GM12878 (cell line): Measurements from ENCODE around the gene KLF7. TPM values are rescaled to one million over a fixed set of nuclear protein-coding genes. Genes with fewer than 3 reads are reported as not detected.

ENCODE experiments used
- ATAC-seq: fragments of 200-7000 bp; cut with Tn5 transposase; 3 replicates; pipeline ENCODE4 v1.9.1; 2020; ENCODE audit warnings: mild to moderate bottlenecking, moderate library complexity
- BruUV-seq: library from RNA; stranded (reverse); fragments of 400-500 nt; replicated peaks from 2 replicates; lab custom pipeline; 2021; lab: Mats Ljungman, UMichigan
- CTCF ChIA-PET: fragments of 300-600 bp; sonication (Branson Sonifier 250); formaldehyde crosslinking; extraction: SDS; loops from one replicate; lab custom pipeline; 2021; ENCODE audit warnings: inconsistent platforms; lab: Yijun Ruan, JAX
- POLR2A ChIA-PET: fragments of 350-600 bp; formaldehyde crosslinking; extraction: SDS; loops from one replicate; lab custom pipeline; 2021; ENCODE audit warnings: inconsistent platforms; lab: Charles Lee
- RAD21 ChIA-PET: fragments of 300-600 bp; sonication (Branson Sonifier 250); formaldehyde crosslinking; loops from one replicate; lab custom pipeline; 2023; ENCODE audit warnings: antibody characterized with exemption; ENCODE audit not compliant: unreplicated experiment; lab: Charles Lee
- SMC1A ChIA-PET: fragments of 300-600 bp; sonication (Branson Sonifier 250); formaldehyde crosslinking; loops from one replicate; lab custom pipeline; 2023; ENCODE audit not compliant: unreplicated experiment, uncharacterized antibody; lab: Charles Lee
- DNase-seq: peaks from one replicate; pipeline ENCODE4 v3.0.0-alpha.2; 2011; ENCODE audit warnings: low read depth, low spot score
- FAIRE-seq: peaks from 3 replicates; lab custom pipeline; 2011; peaks lifted over from hg19 to GRCh38; lab: Jason Lieb, UNC
- H2AFZ ChIP-seq: 2 replicates; pipeline ENCODE4 v1.6.0; 2011; ENCODE audit warnings: low read depth, low read length, control low read depth; ENCODE audit not compliant: control insufficient read depth
- H3K27ac ChIP-seq: 2 replicates; pipeline ENCODE4 v1.5.1; 2011; ENCODE audit warnings: control low read depth; ENCODE audit not compliant: control insufficient read depth, insufficient read depth
- H3K27me3 ChIP-seq, 2 experiments: replicated peaks in 1 of 2; 2 replicates each; pipeline versions ENCODE4 v1.6.0 to v1.6.1; 2011; ENCODE audit warnings: low read length in 1 of 2; ENCODE audit not compliant: control insufficient read depth in 2 of 2, insufficient read depth in 2 of 2
- H3K36me3 ChIP-seq, 2 experiments: 2 replicates each; pipeline ENCODE4 v1.5.1; 2011; ENCODE audit warnings: low read length in 1 of 2; ENCODE audit not compliant: control insufficient read depth in 2 of 2, insufficient read depth in 2 of 2
- H3K4me1 ChIP-seq: 2 replicates; pipeline ENCODE4 v1.6.1; 2011; ENCODE audit warnings: mild to moderate bottlenecking, low read length, moderate library complexity, mixed read lengths; ENCODE audit not compliant: control insufficient read depth, insufficient read depth
- H3K4me2 ChIP-seq: 2 replicates; pipeline ENCODE4 v1.6.0; 2011; ENCODE audit warnings: control low read depth; ENCODE audit not compliant: control insufficient read depth, insufficient read depth
- H3K4me3 ChIP-seq: fragments of 200-600 bp; sonication (generic); 2 replicates; pipeline ENCODE4 v1.5.1; 2016
- H3K79me2 ChIP-seq: 2 replicates; pipeline ENCODE4 v1.6.0; 2011; ENCODE audit warnings: low read length; ENCODE audit not compliant: control insufficient read depth, insufficient read depth
- H3K9ac ChIP-seq: 2 replicates; pipeline ENCODE4 v1.8.0; 2011; ENCODE audit warnings: low read length, control low read depth, mixed read lengths; ENCODE audit not compliant: control insufficient read depth, insufficient read depth
- H3K9me3 ChIP-seq: replicated peaks from 3 replicates; pipeline ENCODE4 v1.5.1; 2011; ENCODE audit warnings: mild to moderate bottlenecking, low read length; ENCODE audit not compliant: control insufficient read depth, insufficient read depth
- H4K20me1 ChIP-seq: 2 replicates; pipeline ENCODE4 v1.6.0; 2011; ENCODE audit not compliant: control insufficient read depth, insufficient read depth
- BMI1 ChIP-seq: fragments of 450-650 bp; IDR thresholded peaks from 2 replicates; pipeline ENCODE4 v1.6.1; 2016; ENCODE audit warnings: mild to moderate bottlenecking, moderate library complexity, borderline replicate concordance
- GABPA ChIP-seq: IDR thresholded peaks from 2 replicates; pipeline ENCODE4 v1.6.1; 2014; ENCODE audit warnings: antibody characterized with exemption, low read depth, mild to moderate bottlenecking, inconsistent platforms
- MTA2 ChIP-seq: fragments of 450-650 bp; IDR thresholded peaks from 2 replicates; pipeline ENCODE4 v1.6.1; 2016; ENCODE audit warnings: low read depth, mild to moderate bottlenecking, moderate library complexity
- NR2F1 ChIP-seq: fragments of 450-650 bp; conservative IDR thresholded peaks from 2 replicates; pipeline ENCODE4 v1.6.1; 2017; ENCODE audit warnings: mild to moderate bottlenecking
- POLR2AphosphoS2 ChIP-seq: IDR thresholded peaks from 2 replicates; pipeline ENCODE4 v1.6.1; 2011; ENCODE audit warnings: low read depth, mild to moderate bottlenecking, low read length, improper control_type of control experiment, moderate library complexity
- POLR2AphosphoS5 ChIP-seq: IDR thresholded peaks from 2 replicates; pipeline ENCODE4 v1.6.1; 2011; ENCODE audit warnings: mild to moderate bottlenecking, low read length, inconsistent platforms
- RAD21 ChIP-seq: IDR thresholded peaks from 2 replicates; pipeline ENCODE4 v1.6.1; 2011; ENCODE audit warnings: mild to moderate bottlenecking, low read depth, low read length, moderate library complexity; ENCODE audit not compliant: insufficient read depth
- TCF3 ChIP-seq: IDR thresholded peaks from 2 replicates; pipeline ENCODE4 v1.6.1; 2012; ENCODE audit warnings: low read depth, mild to moderate bottlenecking, low read length, borderline replicate concordance; ENCODE audit not compliant: insufficient read depth
- USF1 ChIP-seq: IDR thresholded peaks from 2 replicates; pipeline ENCODE4 v1.6.1; 2011; ENCODE audit warnings: borderline replicate concordance, low read depth, mild to moderate bottlenecking, moderate library complexity, mixed read lengths, low read length; ENCODE audit not compliant: insufficient read depth; ENCODE audit errors: extremely low read length
- YBX1 ChIP-seq: fragments of 450-650 bp; IDR thresholded peaks from 2 replicates; pipeline ENCODE4 v1.6.1; 2016; ENCODE audit warnings: antibody characterized with exemption
- ZNF384 ChIP-seq: IDR thresholded peaks from 2 replicates; pipeline ENCODE4 v1.6.1; 2012; ENCODE audit warnings: low read depth, mild to moderate bottlenecking, low read length, improper control_type of control experiment, borderline replicate concordance
- ZNF622 ChIP-seq: fragments of 450-650 bp; IDR thresholded peaks from 2 replicates; pipeline ENCODE4 v1.6.1; 2017; ENCODE audit warnings: mild to moderate bottlenecking, inconsistent platforms
- ZNF687 ChIP-seq: fragments of 450-650 bp; IDR thresholded peaks from 2 replicates; pipeline ENCODE4 v1.6.1; 2017; ENCODE audit warnings: mild to moderate bottlenecking, moderate library complexity
- ZSCAN29 ChIP-seq: fragments of 450-650 bp; IDR thresholded peaks from 2 replicates; pipeline ENCODE4 v1.6.1; 2017; ENCODE audit warnings: mild to moderate bottlenecking, moderate library complexity
- WGBS: methylation state at CpG from one replicate; pipeline ENCODE4 v1.1.6; 2016; ENCODE audit warnings: low lambda C conversion rate; ENCODE audit not compliant: insufficient replicate concordance, insufficient coverage; ENCODE audit errors: missing lambda C conversion rate; 5-methylcytosine and 5-hydroxymethylcytosine counted together
- in situ Hi-C: fragments of 300-500 bp; cut with MboI; formaldehyde crosslinking; loops from 9 replicates; pipeline ENCODE4 v1.14.3; 2018; ENCODE audit warnings: mixed read lengths
- intact Hi-C: fragments of 100-400 bp; cut with micrococcal nuclease; formaldehyde crosslinking; loops from one replicate; pipeline ENCODE4 v1.14.2; 2022; ENCODE audit not compliant: unreplicated experiment
- polyA plus RNA-seq, 11 experiments: library from polyadenylated mRNA; depleted of rRNA in 4 of 11; unstranded in 6 of 11; stranded (reverse) in 5 of 11; fragments of >200 nt; fragmentation: Nextera tagmentation in 4 of 11; fragmentation: Illumina TruSeq in 1 of 11; extraction: Ambion mirVana in 4 of 11; extraction: Trizol in 1 of 11; gene quantifications; 1 replicate in 1 of 11; 2 replicates in 10 of 11; pipeline versions ENCODE4 v1.2.1 to v1.2.3, GENCODE V29; 2011 to 2016; ENCODE audit warnings: inconsistent platforms in 2 of 11, missing spikeins in 2 of 11, low read depth in 1 of 11
- total RNA-seq, 4 experiments: library from RNA; depleted of rRNA in 3 of 4; stranded (reverse); fragments of >200 nt in 3 of 4; fragmentation: Illumina TruSeq in 1 of 4; extraction: Trizol in 1 of 4; gene quantifications; 2 replicates each; pipeline versions ENCODE4 v1.2.1 to v1.2.3, GENCODE V29; 2013 to 2021
- TF ChIP-seq, protein P1 (sequence below): fragments of 450-650 bp; IDR thresholded peaks from 2 replicates; pipeline ENCODE4 v1.6.1; 2017; ENCODE audit warnings: mild to moderate bottlenecking, moderate library complexity

The KLF7 gene
- total and polyA plus RNA-seq, 10 of the 15 experiments (the other 5 are each of a cell fraction or from before 2014, with no cell fraction given), result 2.4 to 24.8 (median 8.5) TPM

DNA sequence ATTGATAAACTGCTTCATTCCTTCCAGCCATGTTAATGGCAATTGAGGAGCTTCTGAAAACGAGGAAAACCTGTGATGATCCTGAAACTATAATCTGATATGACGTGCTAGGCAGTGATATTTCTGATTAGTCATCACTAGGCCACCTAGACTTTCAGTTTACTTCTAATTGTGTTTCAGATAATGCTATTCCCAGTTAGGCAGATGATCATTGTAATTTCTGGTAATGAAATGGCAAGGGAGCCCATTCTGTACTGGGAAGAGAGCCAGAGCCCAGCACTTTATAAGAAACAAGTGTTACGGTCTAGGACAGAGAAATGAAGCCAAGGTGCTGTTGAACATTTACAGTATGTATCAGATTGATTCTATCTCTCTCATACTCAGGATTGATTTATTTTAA is 120.2 kb downstream of the KLF7 start:
- CTCF ChIA-PET, result interaction anchor here (0.7 to 3.0 kb wide), 3 partner anchors 174 to 428 kb away, joined by 3 to 9 read pairs (median 7); no protein-coding TSS in a partner anchor
- intact Hi-C loops (no loop called here), in situ Hi-C loops (no loop called here)
- no TSS peak for BruUV-seq
- H3K9ac ChIP-seq, result no peak overlapping the region
- H3K9me3 ChIP-seq, result no peaks in the 10 kb centered on the region
- 32% methylated on average over 3 of the region's 3 CpGs for WGBS
- H3K27me3 ChIP-seq, result no peaks in the 10 kb centered on the region
- no peak overlapping the region for H3K27ac ChIP-seq
- H3K4me3 ChIP-seq, result no peak overlapping the region
- H4K20me1 ChIP-seq, result no peaks in the 10 kb centered on the region
- SMC1A ChIA-PET, result interaction anchor here (1.0 to 1.4 kb wide), 2 partner anchors 18 to 428 kb away, joined by 3 read pairs; no protein-coding TSS in a partner anchor
- H3K4me1 ChIP-seq, result no peaks in the 10 kb centered on the region
- H3K79me2 ChIP-seq, result no peaks in the 10 kb centered on the region
- H3K4me2 ChIP-seq, result no peak overlapping the region
- ATAC-seq (no peak), DNase-seq (no peak), FAIRE-seq (no peak)
- no peaks in the 10 kb centered on the region for H3K36me3 ChIP-seq
- POLR2A ChIA-PET, result no interaction called here
- RAD21 ChIA-PET, result no interaction called here
- H2AFZ ChIP-seq, result no peak overlapping the region
- TF ChIP-seq GABPA, result no peak
- no peak for TF ChIP-seq POLR2AphosphoS2
- TF ChIP-seq RAD21, result no peak
- TF ChIP-seq, protein P1, sequence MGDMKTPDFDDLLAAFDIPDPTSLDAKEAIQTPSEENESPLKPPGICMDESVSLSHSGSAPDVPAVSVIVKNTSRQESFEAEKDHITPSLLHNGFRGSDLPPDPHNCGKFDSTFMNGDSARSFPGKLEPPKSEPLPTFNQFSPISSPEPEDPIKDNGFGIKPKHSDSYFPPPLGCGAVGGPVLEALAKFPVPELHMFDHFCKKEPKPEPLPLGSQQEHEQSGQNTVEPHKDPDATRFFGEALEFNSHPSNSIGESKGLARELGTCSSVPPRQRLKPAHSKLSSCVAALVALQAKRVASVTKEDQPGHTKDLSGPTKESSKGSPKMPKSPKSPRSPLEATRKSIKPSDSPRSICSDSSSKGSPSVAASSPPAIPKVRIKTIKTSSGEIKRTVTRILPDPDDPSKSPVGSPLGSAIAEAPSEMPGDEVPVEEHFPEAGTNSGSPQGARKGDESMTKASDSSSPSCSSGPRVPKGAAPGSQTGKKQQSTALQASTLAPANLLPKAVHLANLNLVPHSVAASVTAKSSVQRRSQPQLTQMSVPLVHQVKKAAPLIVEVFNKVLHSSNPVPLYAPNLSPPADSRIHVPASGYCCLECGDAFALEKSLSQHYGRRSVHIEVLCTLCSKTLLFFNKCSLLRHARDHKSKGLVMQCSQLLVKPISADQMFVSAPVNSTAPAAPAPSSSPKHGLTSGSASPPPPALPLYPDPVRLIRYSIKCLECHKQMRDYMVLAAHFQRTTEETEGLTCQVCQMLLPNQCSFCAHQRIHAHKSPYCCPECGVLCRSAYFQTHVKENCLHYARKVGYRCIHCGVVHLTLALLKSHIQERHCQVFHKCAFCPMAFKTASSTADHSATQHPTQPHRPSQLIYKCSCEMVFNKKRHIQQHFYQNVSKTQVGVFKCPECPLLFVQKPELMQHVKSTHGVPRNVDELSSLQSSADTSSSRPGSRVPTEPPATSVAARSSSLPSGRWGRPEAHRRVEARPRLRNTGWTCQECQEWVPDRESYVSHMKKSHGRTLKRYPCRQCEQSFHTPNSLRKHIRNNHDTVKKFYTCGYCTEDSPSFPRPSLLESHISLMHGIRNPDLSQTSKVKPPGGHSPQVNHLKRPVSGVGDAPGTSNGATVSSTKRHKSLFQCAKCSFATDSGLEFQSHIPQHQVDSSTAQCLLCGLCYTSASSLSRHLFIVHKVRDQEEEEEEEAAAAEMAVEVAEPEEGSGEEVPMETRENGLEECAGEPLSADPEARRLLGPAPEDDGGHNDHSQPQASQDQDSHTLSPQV, result no peak
- no peak for TF ChIP-seq MTA2
- TF ChIP-seq ZNF687, result no peak
- no peak for TF ChIP-seq ZNF384
- no peak for TF ChIP-seq NR2F1
- TF ChIP-seq BMI1, result no peak
- no peak for TF ChIP-seq ZNF622
- no peak for TF ChIP-seq USF1
- no peak for TF ChIP-seq POLR2AphosphoS5
- TF ChIP-seq ZSCAN29, result no peak
- no peak for TF ChIP-seq TCF3
- no peak for TF ChIP-seq YBX1
